ENCODE measurements around the gene GPR35.

DNA sequence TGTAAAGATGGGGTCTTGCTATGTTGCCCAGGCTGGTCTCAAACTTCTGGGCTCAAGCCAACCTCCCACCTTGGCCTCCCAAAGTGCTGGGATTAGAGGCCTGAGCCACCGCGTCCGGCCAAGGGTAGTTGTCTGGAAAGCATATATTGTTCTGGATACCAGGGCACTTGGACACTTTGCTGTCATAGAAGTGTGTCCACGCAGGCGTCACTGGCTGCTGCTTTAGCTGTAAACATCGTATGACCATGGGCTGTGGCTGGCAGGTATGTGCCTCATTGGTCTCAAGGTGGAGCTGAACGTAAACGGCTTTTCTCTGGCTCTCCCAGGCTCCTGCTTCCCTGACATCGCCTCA is 3.2 kb upstream of the GPR35 start:
- TF ChIP-seq, protein P1, sequence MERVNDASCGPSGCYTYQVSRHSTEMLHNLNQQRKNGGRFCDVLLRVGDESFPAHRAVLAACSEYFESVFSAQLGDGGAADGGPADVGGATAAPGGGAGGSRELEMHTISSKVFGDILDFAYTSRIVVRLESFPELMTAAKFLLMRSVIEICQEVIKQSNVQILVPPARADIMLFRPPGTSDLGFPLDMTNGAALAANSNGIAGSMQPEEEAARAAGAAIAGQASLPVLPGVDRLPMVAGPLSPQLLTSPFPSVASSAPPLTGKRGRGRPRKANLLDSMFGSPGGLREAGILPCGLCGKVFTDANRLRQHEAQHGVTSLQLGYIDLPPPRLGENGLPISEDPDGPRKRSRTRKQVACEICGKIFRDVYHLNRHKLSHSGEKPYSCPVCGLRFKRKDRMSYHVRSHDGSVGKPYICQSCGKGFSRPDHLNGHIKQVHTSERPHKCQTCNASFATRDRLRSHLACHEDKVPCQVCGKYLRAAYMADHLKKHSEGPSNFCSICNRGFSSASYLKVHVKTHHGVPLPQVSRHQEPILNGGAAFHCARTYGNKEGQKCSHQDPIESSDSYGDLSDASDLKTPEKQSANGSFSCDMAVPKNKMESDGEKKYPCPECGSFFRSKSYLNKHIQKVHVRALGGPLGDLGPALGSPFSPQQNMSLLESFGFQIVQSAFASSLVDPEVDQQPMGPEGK (CRISPR knock-in tag; IDR thresholded peaks at IDR 0.05; ENCODE audit: borderline replicate concordance) = no peak
- TF ChIP-seq ESRRG (CRISPR knock-in tag; IDR thresholded peaks at IDR 0.05) (no peak), ZFP3 (CRISPR knock-in tag; IDR thresholded peaks at IDR 0.05) (no peak), RARB (CRISPR knock-in tag; IDR thresholded peaks at IDR 0.05) (no peak), ARNTL (CRISPR knock-in tag; IDR thresholded peaks at IDR 0.05; ENCODE audit: borderline replicate concordance, low read depth) (no peak), TCF4 (CRISPR knock-in tag; IDR thresholded peaks at IDR 0.05; ENCODE audit: borderline replicate concordance) (no peak), ZFP30 (CRISPR knock-in tag; IDR thresholded peaks at IDR 0.05) (no peak), OSR1 (CRISPR knock-in tag; IDR thresholded peaks at IDR 0.05) (no peak)
- TF ChIP-seq, protein P2, sequence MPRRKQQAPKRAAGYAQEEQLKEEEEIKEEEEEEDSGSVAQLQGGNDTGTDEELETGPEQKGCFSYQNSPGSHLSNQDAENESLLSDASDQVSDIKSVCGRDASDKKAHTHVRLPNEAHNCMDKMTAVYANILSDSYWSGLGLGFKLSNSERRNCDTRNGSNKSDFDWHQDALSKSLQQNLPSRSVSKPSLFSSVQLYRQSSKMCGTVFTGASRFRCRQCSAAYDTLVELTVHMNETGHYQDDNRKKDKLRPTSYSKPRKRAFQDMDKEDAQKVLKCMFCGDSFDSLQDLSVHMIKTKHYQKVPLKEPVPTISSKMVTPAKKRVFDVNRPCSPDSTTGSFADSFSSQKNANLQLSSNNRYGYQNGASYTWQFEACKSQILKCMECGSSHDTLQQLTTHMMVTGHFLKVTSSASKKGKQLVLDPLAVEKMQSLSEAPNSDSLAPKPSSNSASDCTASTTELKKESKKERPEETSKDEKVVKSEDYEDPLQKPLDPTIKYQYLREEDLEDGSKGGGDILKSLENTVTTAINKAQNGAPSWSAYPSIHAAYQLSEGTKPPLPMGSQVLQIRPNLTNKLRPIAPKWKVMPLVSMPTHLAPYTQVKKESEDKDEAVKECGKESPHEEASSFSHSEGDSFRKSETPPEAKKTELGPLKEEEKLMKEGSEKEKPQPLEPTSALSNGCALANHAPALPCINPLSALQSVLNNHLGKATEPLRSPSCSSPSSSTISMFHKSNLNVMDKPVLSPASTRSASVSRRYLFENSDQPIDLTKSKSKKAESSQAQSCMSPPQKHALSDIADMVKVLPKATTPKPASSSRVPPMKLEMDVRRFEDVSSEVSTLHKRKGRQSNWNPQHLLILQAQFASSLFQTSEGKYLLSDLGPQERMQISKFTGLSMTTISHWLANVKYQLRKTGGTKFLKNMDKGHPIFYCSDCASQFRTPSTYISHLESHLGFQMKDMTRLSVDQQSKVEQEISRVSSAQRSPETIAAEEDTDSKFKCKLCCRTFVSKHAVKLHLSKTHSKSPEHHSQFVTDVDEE (CRISPR knock-in tag; IDR thresholded peaks at IDR 0.05) = no peak
- TF ChIP-seq, protein P3, sequence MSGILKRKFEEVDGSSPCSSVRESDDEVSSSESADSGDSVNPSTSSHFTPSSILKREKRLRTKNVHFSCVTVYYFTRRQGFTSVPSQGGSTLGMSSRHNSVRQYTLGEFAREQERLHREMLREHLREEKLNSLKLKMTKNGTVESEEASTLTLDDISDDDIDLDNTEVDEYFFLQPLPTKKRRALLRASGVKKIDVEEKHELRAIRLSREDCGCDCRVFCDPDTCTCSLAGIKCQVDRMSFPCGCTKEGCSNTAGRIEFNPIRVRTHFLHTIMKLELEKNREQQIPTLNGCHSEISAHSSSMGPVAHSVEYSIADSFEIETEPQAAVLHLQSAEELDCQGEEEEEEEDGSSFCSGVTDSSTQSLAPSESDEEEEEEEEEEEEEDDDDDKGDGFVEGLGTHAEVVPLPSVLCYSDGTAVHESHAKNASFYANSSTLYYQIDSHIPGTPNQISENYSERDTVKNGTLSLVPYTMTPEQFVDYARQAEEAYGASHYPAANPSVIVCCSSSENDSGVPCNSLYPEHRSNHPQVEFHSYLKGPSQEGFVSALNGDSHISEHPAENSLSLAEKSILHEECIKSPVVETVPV (CRISPR knock-in tag; IDR thresholded peaks at IDR 0.05) = no peak
- TF ChIP-seq, protein P4, sequence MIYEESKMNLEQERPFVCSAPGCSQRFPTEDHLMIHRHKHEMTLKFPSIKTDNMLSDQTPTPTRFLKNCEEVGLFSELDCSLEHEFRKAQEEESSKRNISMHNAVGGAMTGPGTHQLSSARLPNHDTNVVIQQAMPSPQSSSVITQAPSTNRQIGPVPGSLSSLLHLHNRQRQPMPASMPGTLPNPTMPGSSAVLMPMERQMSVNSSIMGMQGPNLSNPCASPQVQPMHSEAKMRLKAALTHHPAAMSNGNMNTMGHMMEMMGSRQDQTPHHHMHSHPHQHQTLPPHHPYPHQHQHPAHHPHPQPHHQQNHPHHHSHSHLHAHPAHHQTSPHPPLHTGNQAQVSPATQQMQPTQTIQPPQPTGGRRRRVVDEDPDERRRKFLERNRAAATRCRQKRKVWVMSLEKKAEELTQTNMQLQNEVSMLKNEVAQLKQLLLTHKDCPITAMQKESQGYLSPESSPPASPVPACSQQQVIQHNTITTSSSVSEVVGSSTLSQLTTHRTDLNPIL (CRISPR knock-in tag; IDR thresholded peaks at IDR 0.05; ENCODE audit: low read depth) = no peak
